ENCODE results near the gene RILPL2. TPM values are rescaled to one million over a fixed set of nuclear protein-coding genes. Genes with fewer than 3 reads are reported as not detected.
"Not testable (repeated sequence)": the region's sequence is repeated elsewhere in the genome, so short reads cannot be mapped to it uniquely, and the experiment has no call there.

RILPL2 gene
- total RNA-seq, 1 donor from 2014 or later, result 1.4 TPM

DNA sequence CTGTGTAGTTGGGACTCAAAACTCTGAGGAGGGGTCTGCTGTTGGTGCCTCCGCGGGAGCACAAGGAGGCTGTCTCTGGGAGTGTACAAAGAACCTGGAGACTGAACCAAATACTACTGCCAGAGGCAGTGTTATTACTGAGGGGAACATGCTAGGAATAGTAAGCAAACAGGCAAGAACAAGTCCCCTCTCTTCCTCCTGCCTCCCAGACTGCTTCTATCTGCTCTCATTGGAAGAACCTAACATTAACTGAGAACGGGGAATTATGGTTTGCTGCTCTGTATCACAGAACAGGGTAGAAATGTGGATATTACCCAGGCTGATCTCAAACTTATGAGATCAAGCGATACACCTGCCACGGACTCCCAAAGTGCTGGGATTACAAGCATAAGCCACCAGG, 57.1 kb downstream of the RILPL2 start:
- Mint-ChIP-seq H3K9me3 (ENCODE audit: unreplicated experiment) (no peaks in the 10 kb centered on the region), H3K4me3 (ENCODE audit: unreplicated experiment) (no peak overlapping the region), H3K36me3 (ENCODE audit: low read depth, unreplicated experiment) (no peaks in the 10 kb centered on the region), H3K27ac (ENCODE audit: unreplicated experiment) (no peak overlapping the region), H3K27me3 (ENCODE audit: low read depth, unreplicated experiment) (no peaks in the 10 kb centered on the region), H3K4me1 (ENCODE audit: low read depth, unreplicated experiment) (no peaks in the 10 kb centered on the region)
- no peak overlapping the region for H2AFZ ChIP-seq (ENCODE audit: low read depth, low read length)
- DNase-seq (ENCODE audit: low read depth) (no peak), FAIRE-seq (no peak)
- H3K4me2 ChIP-seq (ENCODE audit: low read length), result no peak overlapping the region
- H3K79me2 ChIP-seq (ENCODE audit: insufficient read depth, low read length), result peaks cover 2% of the 10 kb centered on the region
- no peaks in the 10 kb centered on the region for H3K36me3 ChIP-seq (ENCODE audit: insufficient read depth, low read length)
- H3K9me3 ChIP-seq (ENCODE audit: insufficient read depth, low read depth, low read length), result no peaks in the 10 kb centered on the region
- H3K9ac ChIP-seq (ENCODE audit: low read length), result no peak overlapping the region
- H3K4me3 ChIP-seq (ENCODE audit: insufficient read depth, low read depth, low read length), result no peak overlapping the region
- no peaks in the 10 kb centered on the region for H3K27me3 ChIP-seq (ENCODE audit: insufficient read depth, low read length)
- no peaks in the 10 kb centered on the region for H4K20me1 ChIP-seq (ENCODE audit: insufficient read depth, low read length)
- H3K27ac ChIP-seq (ENCODE audit: low read depth, low read length), result no peak overlapping the region
- peaks cover 5% of the 10 kb centered on the region for H3K4me1 ChIP-seq (ENCODE audit: insufficient read depth, low read length)
- TF ChIP-seq EZH2 (IDR thresholded peaks at IDR 0.05; ENCODE audit: insufficient read depth, low read length) (no peak), CTCF (IDR thresholded peaks at IDR 0.05; ENCODE audit: insufficient read depth, low read depth, low read length) (no peak)

GRCh38 chr12:123372415-123372814, 64.1 kb downstream of the RILPL2 start:
- not testable (repeated sequence) for H2AFZ ChIP-seq (ENCODE audit: low read depth, low read length); H3K4me3 Mint-ChIP-seq (ENCODE audit: unreplicated experiment); H3K36me3 ChIP-seq (ENCODE audit: insufficient read depth, low read length); H3K4me3 ChIP-seq (ENCODE audit: insufficient read depth, low read depth, low read length); H3K9me3 ChIP-seq (ENCODE audit: insufficient read depth, low read depth, low read length); H3K9me3 Mint-ChIP-seq (ENCODE audit: unreplicated experiment); H3K27ac ChIP-seq (ENCODE audit: low read depth, low read length); H3K79me2 ChIP-seq (ENCODE audit: insufficient read depth, low read length); H3K9ac ChIP-seq (ENCODE audit: low read length); H3K27me3 ChIP-seq (ENCODE audit: insufficient read depth, low read length); H3K27ac Mint-ChIP-seq (ENCODE audit: unreplicated experiment); H4K20me1 ChIP-seq (ENCODE audit: insufficient read depth, low read length); FAIRE-seq; H3K4me2 ChIP-seq (ENCODE audit: low read length); DNase-seq (ENCODE audit: low read depth); H3K36me3 Mint-ChIP-seq (ENCODE audit: low read depth, unreplicated experiment); H3K27me3 Mint-ChIP-seq (ENCODE audit: low read depth, unreplicated experiment); H3K4me1 Mint-ChIP-seq (ENCODE audit: low read depth, unreplicated experiment); H3K4me1 ChIP-seq (ENCODE audit: insufficient read depth, low read length)

DNA sequence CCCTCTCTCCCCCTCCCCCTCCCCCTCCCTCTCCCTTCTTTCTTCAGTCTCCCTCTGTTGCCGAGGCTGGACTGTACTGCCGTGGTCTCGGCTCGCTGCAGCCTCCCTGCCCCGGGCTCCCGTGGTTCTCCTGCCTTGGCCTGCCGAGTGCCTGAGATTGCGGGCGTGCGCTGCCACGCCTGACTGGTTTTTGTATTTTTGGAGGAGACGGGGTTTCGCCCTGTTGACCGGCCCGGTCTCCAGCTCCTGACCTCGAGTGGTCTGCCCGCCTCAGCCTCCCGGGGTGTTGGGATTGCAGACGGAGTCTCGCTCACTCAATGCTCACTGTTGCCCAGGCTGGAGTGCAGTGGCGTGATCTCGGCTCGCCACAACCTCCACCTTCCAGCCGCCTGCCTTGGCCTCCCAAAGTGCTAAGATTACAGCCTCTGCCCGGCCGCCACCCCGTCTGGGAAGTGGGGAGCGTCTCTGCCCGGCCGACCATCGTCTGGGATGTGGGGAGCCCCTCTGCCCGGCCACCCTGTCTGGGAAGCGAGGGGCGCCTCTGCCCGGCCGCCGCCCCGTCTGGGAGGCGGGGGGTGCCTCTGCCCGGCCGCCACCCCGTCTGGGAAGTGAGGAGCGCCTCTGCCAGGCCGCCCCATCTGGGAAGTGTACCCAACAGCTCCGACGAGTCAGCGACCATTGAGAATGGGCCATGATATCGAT, 64.7 kb downstream of the RILPL2 start:
- H3K36me3 ChIP-seq (ENCODE audit: insufficient read depth, low read length); H3K4me1 Mint-ChIP-seq (ENCODE audit: low read depth, unreplicated experiment); H3K4me3 ChIP-seq (ENCODE audit: insufficient read depth, low read depth, low read length); H4K20me1 ChIP-seq (ENCODE audit: insufficient read depth, low read length); H3K4me2 ChIP-seq (ENCODE audit: low read length); H3K27ac ChIP-seq (ENCODE audit: low read depth, low read length); FAIRE-seq; H3K4me1 ChIP-seq (ENCODE audit: insufficient read depth, low read length); H3K9ac ChIP-seq (ENCODE audit: low read length); H3K27me3 Mint-ChIP-seq (ENCODE audit: low read depth, unreplicated experiment); H3K4me3 Mint-ChIP-seq (ENCODE audit: unreplicated experiment); DNase-seq (ENCODE audit: low read depth); H3K27ac Mint-ChIP-seq (ENCODE audit: unreplicated experiment); H3K27me3 ChIP-seq (ENCODE audit: insufficient read depth, low read length); H3K9me3 ChIP-seq (ENCODE audit: insufficient read depth, low read depth, low read length); H3K9me3 Mint-ChIP-seq (ENCODE audit: unreplicated experiment); H3K79me2 ChIP-seq (ENCODE audit: insufficient read depth, low read length); H2AFZ ChIP-seq (ENCODE audit: low read depth, low read length); H3K36me3 Mint-ChIP-seq (ENCODE audit: low read depth, unreplicated experiment): not testable (repeated sequence)

All from astrocyte (in vitro differentiated cells and primary cell).